Measurements from ENCODE around the gene STYXL2. TPM values are rescaled to one million over a fixed set of nuclear protein-coding genes. Genes with fewer than 3 reads are reported as not detected.
A peak's percentile ranks its signal among the peaks of the same experiment; 100 is the strongest.

STYXL2 gene
- total RNA-seq = not detected

DNA sequence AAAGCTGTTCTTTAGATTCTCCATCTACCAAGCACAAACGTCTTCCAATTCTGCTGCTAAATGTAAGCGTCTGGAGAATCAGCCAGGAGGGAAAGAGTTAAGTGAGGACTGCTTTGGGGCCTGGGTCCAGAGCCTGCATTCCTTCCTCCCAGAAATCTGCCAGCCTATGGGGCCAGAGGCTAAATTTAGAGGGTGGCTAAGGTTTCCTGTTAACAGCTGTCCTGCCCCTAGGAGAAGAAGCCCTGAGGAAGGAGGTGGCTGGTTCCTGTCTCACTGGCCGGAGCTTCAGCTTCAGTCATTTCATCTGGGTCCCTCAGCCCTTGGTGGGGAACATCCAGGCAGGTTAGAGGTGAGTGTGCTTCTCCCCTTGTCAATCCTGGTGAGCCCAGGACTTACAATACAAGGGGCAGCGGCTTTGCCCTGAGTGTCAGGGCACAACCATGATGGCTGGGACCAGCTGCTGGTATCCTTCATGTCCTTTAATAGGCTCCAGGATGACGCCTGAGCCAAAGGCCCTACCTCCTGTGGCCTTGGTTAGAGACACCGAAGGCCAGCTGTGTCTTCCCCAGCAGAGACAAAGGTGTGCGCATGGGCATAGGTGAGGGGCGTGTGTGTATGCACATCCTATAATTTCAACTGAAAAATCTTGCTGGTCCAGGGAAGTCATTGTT, at the start of gene STYXL2:
STYXL2 (plus strand) TSS at position 230 of the 671 bp plus-strand sequence. CDS start 775 bp downstream, outside the sequence.
- H3K9me3 Mint-ChIP-seq = no peaks in the 10 kb centered on the region
- POLR2A ChIA-PET = interaction anchor here (0.5 kb wide), 1 partner anchor 164 kb away, joined by 3 read pairs; no protein-coding TSS in a partner anchor

GRCh38 chr1:167051907-167052306, 42.0 kb upstream of the STYXL2 start:
- H3K36me3 Mint-ChIP-seq = peaks cover 3% of the 10 kb centered on the region
- intact Hi-C loops (cut with micrococcal nuclease) = no loop called here
- H3K27ac Mint-ChIP-seq = no peak overlapping the region
- no peak for DNase-seq
- H3K9me3 Mint-ChIP-seq = no peaks in the 10 kb centered on the region
- no peaks in the 10 kb centered on the region for H3K27me3 Mint-ChIP-seq
- POLR2A ChIA-PET = no interaction called here
- no peaks in the 10 kb centered on the region for H3K4me1 Mint-ChIP-seq (ENCODE audit: low read depth)
- H3K4me3 Mint-ChIP-seq = no peak overlapping the region
- CTCF ChIA-PET = interaction anchor here (0.6 to 18.6 kb wide), 4 partner anchors 8 to 141 kb away, joined by 3 to 918 read pairs (median 4); no protein-coding TSS in a partner anchor

More for the DNA sequence above, at the start of gene STYXL2:
- no peak within 1 kb of the TSS for H3K4me3 Mint-ChIP-seq
- H3K4me1 Mint-ChIP-seq (ENCODE audit: low read depth) = peaks cover 21% of the 10 kb centered on the region
- no peaks in the 10 kb centered on the region for H3K36me3 Mint-ChIP-seq
- CTCF ChIA-PET = interaction anchor here (1.1 kb wide), 1 partner anchor 16 kb away, joined by 3 read pairs; no protein-coding TSS in a partner anchor
- intact Hi-C loops (cut with micrococcal nuclease) = no loop called here
- H3K27ac Mint-ChIP-seq = no peak within 1 kb of the TSS
- no peak for DNase-seq
- no peaks in the 10 kb centered on the region for H3K27me3 Mint-ChIP-seq

- H3K27me3 Mint-ChIP-seq = no peaks in the 10 kb centered on the region
- POLR2A ChIA-PET = no interaction called here
- intact Hi-C loops (cut with micrococcal nuclease) = no loop called here
- H3K4me1 Mint-ChIP-seq (ENCODE audit: low read depth) = no peaks in the 10 kb centered on the region
- no peak for DNase-seq
- no peaks in the 10 kb centered on the region for H3K9me3 Mint-ChIP-seq
- peaks cover 3% of the 10 kb centered on the region for H3K36me3 Mint-ChIP-seq
- H3K4me3 Mint-ChIP-seq = no peak overlapping the region
- no peak overlapping the region for H3K27ac Mint-ChIP-seq
- CTCF ChIA-PET = interaction anchor here (0.6 to 18.6 kb wide), 4 partner anchors 8 to 168 kb away, joined by 3 to 918 read pairs (median 4); no protein-coding TSS in a partner anchor
Observed at GRCh38 chr1:167052389-167052788, 41.5 kb upstream of the STYXL2 start.

- POLR2A ChIA-PET = no interaction called here
- no peaks in the 10 kb centered on the region for H3K27me3 Mint-ChIP-seq
- intact Hi-C loops (cut with micrococcal nuclease) = no loop called here
Observed at GRCh38 chr1:167054531-167054930, 39.3 kb upstream of the STYXL2 start.

GRCh38 chr1:167054946-167055630, 38.8 kb upstream of the STYXL2 start:
- H3K27ac Mint-ChIP-seq = no peak overlapping the region
- H3K27me3 Mint-ChIP-seq = no peaks in the 10 kb centered on the region
- intact Hi-C loops (cut with micrococcal nuclease) = loop anchor here (5.0 kb wide), 2 partner anchors 218 to 1133 kb away; partner anchors contain the start of gene POGK
- no peak for DNase-seq
- no peak overlapping the region for H3K4me3 Mint-ChIP-seq
- CTCF ChIA-PET = interaction anchor here (0.6 to 18.6 kb wide), 3 partner anchors 34 to 660 kb away, joined by 3 to 918 read pairs (median 3); no protein-coding TSS in a partner anchor
- peaks cover 6% of the 10 kb centered on the region for H3K4me1 Mint-ChIP-seq (ENCODE audit: low read depth)
- H3K9me3 Mint-ChIP-seq = no peaks in the 10 kb centered on the region
- peaks cover 3% of the 10 kb centered on the region for H3K36me3 Mint-ChIP-seq
- POLR2A ChIA-PET = no interaction called here

More at GRCh38 chr1:167054531-167054930, 39.3 kb upstream of the STYXL2 start:
- DNase-seq = no peak
- peaks cover 6% of the 10 kb centered on the region for H3K4me1 Mint-ChIP-seq (ENCODE audit: low read depth)
- H3K4me3 Mint-ChIP-seq = no peak overlapping the region
- H3K27ac Mint-ChIP-seq = no peak overlapping the region
- no peaks in the 10 kb centered on the region for H3K9me3 Mint-ChIP-seq
- peaks cover 3% of the 10 kb centered on the region for H3K36me3 Mint-ChIP-seq
- CTCF ChIA-PET = interaction anchor here (0.6 to 18.6 kb wide), 4 partner anchors 35 to 661 kb away, joined by 3 to 918 read pairs (median 3); no protein-coding TSS in a partner anchor

GRCh38 chr1:167056529-167057231, 37.2 kb upstream of the STYXL2 start:
- POLR2A ChIA-PET = interaction anchor here (0.7 to 1.0 kb wide), 2 partner anchors 30 to 146 kb away, joined by 3 to 4 read pairs; no protein-coding TSS in a partner anchor
- intact Hi-C loops (cut with micrococcal nuclease) = loop anchor here (1.0 to 5.0 kb wide), 3 partner anchors 172 to 1134 kb away; partner anchors contain the start of gene POGK

DNA sequence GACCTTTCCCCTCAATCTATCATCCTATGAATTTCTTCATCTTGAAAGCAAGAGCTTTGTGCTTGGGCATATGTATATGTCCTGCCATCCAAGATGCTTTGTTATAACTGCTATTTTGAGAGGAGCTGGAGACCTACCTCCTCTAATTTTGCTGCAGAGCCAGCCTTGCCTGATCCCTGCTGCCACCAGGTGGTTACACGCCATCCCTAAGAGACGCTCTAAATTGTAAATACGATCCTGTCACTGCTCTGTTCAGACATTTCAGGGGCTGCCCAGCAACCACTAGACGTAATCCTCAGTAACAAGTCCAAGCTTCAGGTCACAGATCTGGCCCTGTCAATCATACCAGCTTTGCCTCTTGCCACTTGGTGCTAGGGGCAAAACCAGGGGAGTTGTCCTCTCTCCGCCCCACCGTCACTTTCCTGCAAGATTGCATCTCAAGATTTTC, 36.6 kb upstream of the STYXL2 start:
- ChIA-PET POLR2A (interaction anchor here (0.7 to 1.0 kb wide), 2 partner anchors 29 to 147 kb away, joined by 3 to 4 read pairs; no protein-coding TSS in a partner anchor), CTCF (interaction anchor here (0.9 to 18.6 kb wide), 8 partner anchors 10 to 426 kb away, joined by 3 to 918 read pairs (median 12); partner anchors contain the start of gene TADA1)
- no peaks in the 10 kb centered on the region for H3K9me3 Mint-ChIP-seq
- H3K27ac Mint-ChIP-seq = no peak overlapping the region
- H3K27me3 Mint-ChIP-seq = no peaks in the 10 kb centered on the region
- H3K4me1 Mint-ChIP-seq (ENCODE audit: low read depth) = peaks cover 6% of the 10 kb centered on the region
- H3K36me3 Mint-ChIP-seq = peaks cover 3% of the 10 kb centered on the region
- peak; percentile 65 for DNase-seq
- H3K4me3 Mint-ChIP-seq = no peak overlapping the region
- intact Hi-C loops (cut with micrococcal nuclease) = loop anchor here (1.0 to 5.0 kb wide), 3 partner anchors 173 to 1135 kb away; partner anchors contain the start of gene POGK

More at GRCh38 chr1:167056529-167057231, 37.2 kb upstream of the STYXL2 start:
- H3K36me3 Mint-ChIP-seq = peaks cover 3% of the 10 kb centered on the region
- H3K9me3 Mint-ChIP-seq = no peaks in the 10 kb centered on the region
- no peak overlapping the region for H3K4me3 Mint-ChIP-seq
- CTCF ChIA-PET = interaction anchor here (1.2 to 18.6 kb wide), 6 partner anchors 9 to 181 kb away, joined by 3 to 918 read pairs (median 25); partner anchors contain the start of gene TADA1
- no peak for DNase-seq
- H3K4me1 Mint-ChIP-seq (ENCODE audit: low read depth) = peaks cover 6% of the 10 kb centered on the region
- no peak overlapping the region for H3K27ac Mint-ChIP-seq
- no peaks in the 10 kb centered on the region for H3K27me3 Mint-ChIP-seq

DNA sequence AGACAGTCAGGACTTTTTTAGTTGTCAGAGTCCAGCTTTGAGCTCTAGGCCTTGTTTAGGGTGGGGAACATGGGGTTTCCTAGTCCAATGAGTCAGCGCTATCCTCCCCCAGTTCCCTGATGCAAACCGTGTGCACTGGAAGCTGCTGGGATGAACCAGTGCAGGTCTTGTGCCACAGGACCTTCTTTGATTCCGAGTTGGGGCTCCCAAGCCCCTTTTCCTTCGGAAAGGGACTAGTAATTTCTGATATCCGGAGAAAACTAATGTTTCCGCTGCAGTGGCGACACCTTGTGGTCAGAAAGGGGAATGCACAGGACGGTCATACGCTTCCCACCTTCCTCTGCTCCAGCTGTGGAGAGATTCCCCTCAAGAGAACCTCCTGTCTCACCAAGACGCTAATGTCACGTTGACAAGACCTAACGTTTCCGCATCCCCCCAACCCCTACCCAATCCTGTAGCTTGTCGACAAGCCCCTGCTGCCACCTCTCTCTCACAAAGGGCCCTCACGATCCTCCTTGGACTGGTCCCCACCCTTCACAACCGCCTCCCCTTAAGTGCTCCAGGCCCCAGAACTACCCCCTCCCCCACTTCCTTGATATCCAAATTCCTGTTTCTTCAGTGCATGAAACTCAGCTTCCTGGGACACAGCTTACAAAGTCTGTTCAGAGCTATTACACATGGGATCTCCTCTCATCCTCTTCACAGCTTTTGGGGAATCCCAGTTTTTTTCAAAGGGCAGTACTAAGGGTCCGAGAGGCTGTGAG, 34.6 kb upstream of the STYXL2 start:
- H3K27ac Mint-ChIP-seq = no peak overlapping the region

DNA sequence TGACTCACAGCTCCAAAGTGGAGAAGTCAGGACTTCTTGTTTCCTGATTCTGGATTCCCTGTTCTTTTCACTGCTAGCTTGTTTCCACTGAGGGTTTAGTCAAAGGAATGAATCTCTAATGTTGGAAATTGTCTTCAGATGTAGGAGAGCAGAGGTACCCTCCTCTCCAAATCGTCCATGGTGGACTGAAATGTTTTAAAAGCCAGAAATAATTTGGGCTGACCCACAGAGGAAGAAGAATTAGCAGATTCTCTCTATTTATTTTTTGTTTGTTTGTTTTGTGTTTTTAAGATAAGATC, 34.1 kb upstream of the STYXL2 start:
- CTCF ChIA-PET = interaction anchor here (0.6 to 18.6 kb wide), 49 partner anchors 9 to 495 kb away, joined by 3 to 918 read pairs (median 5); partner anchors contain the start of genes CREG1, GPA33, ILDR2 and POGK
- intact Hi-C loops (cut with micrococcal nuclease) = loop anchor here (1.0 to 5.0 kb wide), 6 partner anchors 85 to 1137 kb away; partner anchors contain the start of genes ILDR2, POGK and TADA1

More for the DNA sequence above, 34.6 kb upstream of the STYXL2 start:
- intact Hi-C loops (cut with micrococcal nuclease) = loop anchor here (1.0 to 5.0 kb wide), 6 partner anchors 84 to 1137 kb away; partner anchors contain the start of genes ILDR2, POGK and TADA1
- no peaks in the 10 kb centered on the region for H3K9me3 Mint-ChIP-seq
- CTCF ChIA-PET = interaction anchor here (0.5 to 18.6 kb wide), 63 partner anchors 9 to 580 kb away, joined by 3 to 918 read pairs (median 4); partner anchors contain the start of genes CREG1, GPA33, ILDR2 and POGK
- H3K4me1 Mint-ChIP-seq (ENCODE audit: low read depth) = peaks cover 6% of the 10 kb centered on the region
- no peak overlapping the region for H3K4me3 Mint-ChIP-seq
- H3K36me3 Mint-ChIP-seq = no peaks in the 10 kb centered on the region
- DNase-seq = peak; percentile 84
- no peaks in the 10 kb centered on the region for H3K27me3 Mint-ChIP-seq
- POLR2A ChIA-PET = interaction anchor here (1.9 kb wide), 1 partner anchor 149 kb away, joined by 8 read pairs; no protein-coding TSS in a partner anchor

GRCh38 chr1:167060141-167061072, 33.5 kb upstream of the STYXL2 start:
- no peak overlapping the region for H3K27ac Mint-ChIP-seq
- intact Hi-C loops (cut with micrococcal nuclease) = no loop called here
- POLR2A ChIA-PET = interaction anchor here (0.6 kb wide), 1 partner anchor 135 kb away, joined by 3 read pairs; no protein-coding TSS in a partner anchor
- H3K36me3 Mint-ChIP-seq = no peaks in the 10 kb centered on the region
- CTCF ChIA-PET = interaction anchor here (0.6 to 18.6 kb wide), 33 partner anchors 17 to 494 kb away, joined by 3 to 918 read pairs (median 6); partner anchors contain the start of genes CREG1, ILDR2, POGK and POU2F1
- no peak for DNase-seq
- H3K9me3 Mint-ChIP-seq = no peaks in the 10 kb centered on the region
- H3K4me3 Mint-ChIP-seq = no peak overlapping the region
- H3K4me1 Mint-ChIP-seq (ENCODE audit: low read depth) = peaks cover 6% of the 10 kb centered on the region
- no peaks in the 10 kb centered on the region for H3K27me3 Mint-ChIP-seq

More for the DNA sequence above, 34.1 kb upstream of the STYXL2 start:
- peaks cover 6% of the 10 kb centered on the region for H3K4me1 Mint-ChIP-seq (ENCODE audit: low read depth)
- POLR2A ChIA-PET = interaction anchor here (1.9 kb wide), 1 partner anchor 150 kb away, joined by 8 read pairs; no protein-coding TSS in a partner anchor
- no peak for DNase-seq
- no peak overlapping the region for H3K27ac Mint-ChIP-seq
- H3K36me3 Mint-ChIP-seq = no peaks in the 10 kb centered on the region
- H3K9me3 Mint-ChIP-seq = no peaks in the 10 kb centered on the region
- no peak overlapping the region for H3K4me3 Mint-ChIP-seq
- no peaks in the 10 kb centered on the region for H3K27me3 Mint-ChIP-seq
